GM13977 (cell line): Measurements from ENCODE around the gene TUSC1.

Experiments
- DNase-seq: peaks from one replicate; pipeline ENCODE4 v3.0.0; 2012; ENCODE audit warnings: low spot score
- CTCF ChIP-seq: IDR thresholded peaks from 2 replicates; pipeline ENCODE4 v1.5.1; 2012; ENCODE audit warnings: mild to moderate bottlenecking, control low read depth; ENCODE audit not compliant: insufficient read depth; ENCODE audit errors: extremely low read depth, missing control alignments
- in situ Hi-C: fragments of 300-500 bp; cut with MboI; formaldehyde crosslinking; loops from one replicate; pipeline ENCODE4 v1.12.0; 2022; ENCODE audit warnings: low sequenced_read_pairs, low pct_unique_long_range_greater_than_20kb, mixed read lengths, inconsistent platforms; ENCODE audit not compliant: unreplicated experiment

The TUSC1 gene

GRCh38 chr9:25629231-25629630, 49.0 kb downstream of the TUSC1 start:
- no peak for TF ChIP-seq CTCF

More at GRCh38 chr9:25629231-25629630, 49.0 kb downstream of the TUSC1 start:
- in situ Hi-C loops = no loop called here
- no peak for DNase-seq
